K562 (cell line): ENCODE results near the gene SRI.

ENCODE experiments used
- BACH1 ChIP-seq: fragments of 200-800 bp; sonication (Bioruptor generic); IDR thresholded peaks from 2 replicates; pipeline ENCODE4 v1.6.1; 2016; ENCODE audit warnings: missing genetic modification characterization, missing compliant biosample characterization
- CEBPB ChIP-seq: fragments of 450-650 bp; IDR thresholded peaks from 2 replicates; pipeline ENCODE4 v1.6.1; 2016; ENCODE audit warnings: missing genetic modification characterization, missing compliant biosample characterization
- CHD2 ChIP-seq: IDR thresholded peaks from 2 replicates; pipeline ENCODE4 v1.6.1; 2011; ENCODE audit warnings: low read depth, low read length
- CTCF ChIP-seq, 3 experiments: IDR thresholded peaks in 2 of 3; conservative IDR thresholded peaks in 1 of 3; 2 replicates each; pipeline ENCODE4 v1.5.1; 2011 to 2012; ENCODE audit warnings: low read length in 3 of 3, mild to moderate bottlenecking in 3 of 3, control low read depth in 2 of 3, improper control_type of control experiment in 1 of 3, inconsistent platforms in 1 of 3, low read depth in 1 of 3, mixed read lengths in 1 of 3, moderate library complexity in 1 of 3; ENCODE audit not compliant: insufficient read depth in 2 of 3
- EGR1 ChIP-seq: fragments of 450-650 bp; conservative IDR thresholded peaks from 2 replicates; pipeline ENCODE4 v1.6.1; 2017; ENCODE audit warnings: mild to moderate bottlenecking
- GMEB1 ChIP-seq: fragments of 250-450 bp; sonication (Bioruptor Pico); IDR thresholded peaks from 2 replicates; pipeline ENCODE4 v1.4.0; 2020; ENCODE audit warnings: mild to moderate bottlenecking
- POLR2A ChIP-seq: fragments of 450-650 bp; conservative IDR thresholded peaks from 2 replicates; pipeline ENCODE4 v1.6.1; 2016
- RAD51 ChIP-seq: fragments of 450-650 bp; IDR thresholded peaks from 2 replicates; pipeline ENCODE4 v1.7.1; 2016; ENCODE audit warnings: low read depth, mild to moderate bottlenecking, borderline replicate concordance
- RBFOX2 ChIP-seq: fragments of 200-400 bp; formaldehyde crosslinking; IDR thresholded peaks from 2 replicates; pipeline ENCODE4 v1.6.1; 2017; ENCODE audit warnings: low read depth, mild to moderate bottlenecking, low read length, moderate library complexity
- SAFB2 ChIP-seq: fragments of 200-400 bp; formaldehyde crosslinking; IDR thresholded peaks from 2 replicates; pipeline ENCODE4 v1.6.1; 2018; ENCODE audit warnings: borderline replicate concordance, low read length, low read depth, moderate library complexity; ENCODE audit not compliant: severe bottlenecking
- ZNF311 ChIP-seq: fragments of 250-450 bp; sonication (Bioruptor Pico); IDR thresholded peaks from 2 replicates; pipeline ENCODE4 v1.4.0; 2020; ENCODE audit warnings: mild to moderate bottlenecking, moderate library complexity

GRCh38 chr7:88185650-88186049 is 34.2 kb downstream of the SRI start:
- no peak for TF ChIP-seq CTCF (IDR thresholded peaks at IDR 0.05 in 2 of 3, conservative IDR thresholded peaks at IDR 0.05 in 1 of 3; ENCODE audit: insufficient read depth in 2 of 3, low read depth in 1 of 3, low read length in 3 of 3)
- no peak for TF ChIP-seq CHD2
- no peak for TF ChIP-seq RBFOX2
- TF ChIP-seq SAFB2, result no peak
- TF ChIP-seq CEBPB (tag), result no peak
- no peak for TF ChIP-seq BACH1
- no peak for TF ChIP-seq EGR1
- TF ChIP-seq ZNF311 (CRISPR knock-in tag), result no peak
- TF ChIP-seq GMEB1 (CRISPR knock-in tag), result no peak
- no peak for TF ChIP-seq POLR2A
- no peak for TF ChIP-seq RAD51
